H1 (cell line): Measurements from ENCODE around the gene GPRC5D. TPM values are rescaled to one million over a fixed set of nuclear protein-coding genes. Genes with fewer than 3 reads are reported as not detected.

Source experiments
- CTCF ChIA-PET: fragments of 300-600 bp; sonication (Branson Sonifier 250); formaldehyde crosslinking; loops from one replicate; lab custom pipeline; 2021; ENCODE audit not compliant: partially characterized antibody; lab: Charles Lee
- POLR2A ChIA-PET: fragments of 300-600 bp; sonication (Branson Sonifier 250); formaldehyde crosslinking; loops from one replicate; lab custom pipeline; 2021; ENCODE audit warnings: inconsistent platforms; ENCODE audit not compliant: partially characterized antibody; lab: Charles Lee
- DNase-seq, 2 experiments: peaks; one replicate each; pipeline versions ENCODE4 v3.0.0 to v3.0.0-alpha.2; 2010 to 2022; ENCODE audit warnings: low spot score in 2 of 2, low read depth in 1 of 2, mixed read lengths in 1 of 2
- FAIRE-seq: peaks from 2 replicates; lab custom pipeline; 2011; peaks lifted over from hg19 to GRCh38; lab: Jason Lieb, UNC
- H2AFZ ChIP-seq: 2 replicates; pipeline ENCODE4 v1.8.1; 2012; ENCODE audit warnings: low read length, inconsistent platforms
- H2AK5ac ChIP-seq: 2 replicates; pipeline ENCODE4 v1.6.1; 2013; ENCODE audit warnings: low read depth, low read length
- H2BK120ac ChIP-seq: replicated peaks from 2 replicates; pipeline ENCODE3; 2013; ENCODE audit warnings: low read depth, low read length, inconsistent platforms
- H2BK12ac ChIP-seq: 2 replicates; pipeline ENCODE4 v1.6.1; 2013; ENCODE audit warnings: low read depth, low read length
- H2BK15ac ChIP-seq: 2 replicates; pipeline ENCODE4 v1.6.1; 2013; ENCODE audit warnings: low read length
- H2BK20ac ChIP-seq: 2 replicates; pipeline ENCODE4 v1.6.1; 2013; ENCODE audit warnings: low read length
- H2BK5ac ChIP-seq: 2 replicates; pipeline ENCODE4 v1.6.1; 2013; ENCODE audit warnings: low read depth, low read length
- H3K14ac ChIP-seq: 2 replicates; pipeline ENCODE4 v1.6.1; 2013; ENCODE audit warnings: inconsistent platforms; ENCODE audit not compliant: insufficient read length
- H3K18ac ChIP-seq: 2 replicates; pipeline ENCODE4 v1.6.1; 2013; ENCODE audit warnings: low read length; ENCODE audit errors: extremely low read depth
- H3K23ac ChIP-seq: 2 replicates; pipeline ENCODE4 v1.6.1; 2013; ENCODE audit warnings: inconsistent platforms; ENCODE audit not compliant: insufficient read length
- H3K23me2 ChIP-seq: 2 replicates; pipeline ENCODE4 v1.6.1; 2013; ENCODE audit warnings: low read depth, low read length
- H3K27ac ChIP-seq: 2 replicates; pipeline ENCODE4 v1.6.1; 2011; ENCODE audit warnings: low read depth, low read length, inconsistent platforms
- H3K27me3 ChIP-seq, 4 experiments: replicated peaks in 1 of 4; 1 replicate in 1 of 4; 2 replicates in 3 of 4; pipeline versions ENCODE4 v1.6.1 to v1.8.1; 2011 to 2013; ENCODE audit warnings: low read length in 3 of 4, mild to moderate bottlenecking in 3 of 4, inconsistent platforms in 2 of 4, mixed read lengths in 2 of 4, moderate library complexity in 1 of 4; ENCODE audit not compliant: control insufficient read depth in 3 of 4, insufficient read depth in 3 of 4; ENCODE audit errors: extremely low read depth in 1 of 4
- H3K36me3 ChIP-seq, 4 experiments: 2 replicates each; pipeline versions ENCODE4 v1.6.1 to v1.8.1; 2011 to 2013; ENCODE audit warnings: mild to moderate bottlenecking in 4 of 4, low read length in 3 of 4, moderate library complexity in 2 of 4, control low read depth in 1 of 4, inconsistent platforms in 1 of 4; ENCODE audit not compliant: insufficient read depth in 4 of 4, control insufficient read depth in 2 of 4
- H3K4ac ChIP-seq: replicated peaks from 2 replicates; pipeline ENCODE3; 2013; ENCODE audit warnings: low read length, low read depth, mixed read lengths, inconsistent platforms; ENCODE audit not compliant: insufficient read length
- H3K4me1 ChIP-seq, 4 experiments: replicated peaks in 1 of 4; 1 replicate in 1 of 4; 2 replicates in 3 of 4; pipeline versions ENCODE4 v1.6.1 to v1.8.1; 2011 to 2013; ENCODE audit warnings: low read length in 3 of 4, inconsistent platforms in 2 of 4, mixed read lengths in 1 of 4; ENCODE audit not compliant: insufficient read depth in 4 of 4, control insufficient read depth in 3 of 4
- H3K4me2 ChIP-seq, 2 experiments: 2 replicates each; pipeline versions ENCODE4 v1.6.1 to v1.8.1; 2011 to 2013; ENCODE audit warnings: low read depth in 2 of 2, low read length in 2 of 2, control low read depth in 1 of 2, inconsistent platforms in 1 of 2, mild to moderate bottlenecking in 1 of 2; ENCODE audit not compliant: insufficient read depth in 1 of 2
- H3K4me3 ChIP-seq, 4 experiments: fragments of 200-600, 300-600 bp in 1 of 4; sonication (generic), shearing (Covaris generic), sonication (Bioruptor Twin) in 1 of 4; 2 replicates each; pipeline versions ENCODE4 v1.5.1 to v1.8.1; 2011 to 2016; ENCODE audit warnings: low read length in 4 of 4, low read depth in 3 of 4, control low read depth in 2 of 4, inconsistent platforms in 2 of 4, mild to moderate bottlenecking in 2 of 4, mixed read lengths in 1 of 4, moderate library complexity in 1 of 4; ENCODE audit not compliant: insufficient read depth in 2 of 4; ENCODE audit errors: extremely low read depth in 1 of 4
- H3K56ac ChIP-seq: replicated peaks from 2 replicates; pipeline ENCODE3; 2013; ENCODE audit warnings: low read depth, mild to moderate bottlenecking, mixed read lengths, low read length, inconsistent platforms; ENCODE audit not compliant: insufficient read length
- H3K79me1 ChIP-seq: 2 replicates; pipeline ENCODE4 v1.6.1; 2013; ENCODE audit warnings: low read depth, low read length, control low read depth
- H3K79me2 ChIP-seq, 2 experiments: 2 replicates each; pipeline versions ENCODE4 v1.6.1 to v1.8.1; 2012 to 2013; ENCODE audit warnings: low read length in 2 of 2, mild to moderate bottlenecking in 2 of 2, inconsistent platforms in 1 of 2; ENCODE audit not compliant: insufficient read depth in 2 of 2, control insufficient read depth in 1 of 2
- H3K9ac ChIP-seq, 4 experiments: replicated peaks in 1 of 4; 1 replicate in 1 of 4; 2 replicates in 3 of 4; pipeline versions ENCODE4 v1.6.1 to v1.8.1; 2011 to 2013; ENCODE audit warnings: low read depth in 3 of 4, low read length in 3 of 4, control low read depth in 2 of 4, mild to moderate bottlenecking in 2 of 4, moderate library complexity in 2 of 4, inconsistent platforms in 1 of 4; ENCODE audit errors: extremely low read depth in 1 of 4
- H3K9me3 ChIP-seq, 2 experiments: 2 replicates each; pipeline versions ENCODE4 v1.6.1 to v1.8.1; 2012 to 2013; ENCODE audit warnings: mild to moderate bottlenecking in 2 of 2, moderate library complexity in 2 of 2, control low read depth in 1 of 2, inconsistent platforms in 1 of 2, low read depth in 1 of 2, low read length in 1 of 2, mixed read lengths in 1 of 2; ENCODE audit not compliant: insufficient read depth in 2 of 2
- H4K20me1 ChIP-seq, 2 experiments: replicated peaks in 1 of 2; 2 replicates each; pipeline versions ENCODE3 to v1.8.1; 2011 to 2013; ENCODE audit warnings: inconsistent platforms in 2 of 2, low read length in 2 of 2, mild to moderate bottlenecking in 1 of 2; ENCODE audit not compliant: insufficient read depth in 2 of 2, control insufficient read depth in 1 of 2
- H4K5ac ChIP-seq: 2 replicates; pipeline ENCODE4 v1.6.1; 2013; ENCODE audit warnings: low read length, low read depth, mixed read lengths, inconsistent platforms; ENCODE audit not compliant: insufficient read length
- H4K8ac ChIP-seq: 2 replicates; pipeline ENCODE4 v1.8.0; 2013; ENCODE audit warnings: mild to moderate bottlenecking, moderate library complexity, low read length, inconsistent platforms; ENCODE audit not compliant: insufficient read depth; ENCODE audit errors: extremely low read depth
- H4K91ac ChIP-seq: replicated peaks from 2 replicates; pipeline ENCODE3; 2013; ENCODE audit warnings: low read length, mixed read lengths, inconsistent platforms; ENCODE audit not compliant: insufficient read length
- EP300 ChIP-seq, 2 experiments: IDR thresholded peaks; 1 replicate in 1 of 2; 2 replicates in 1 of 2; pipeline ENCODE4 v1.6.1; 2011 to 2012; ENCODE audit warnings: low read depth in 2 of 2, low read length in 2 of 2, mild to moderate bottlenecking in 2 of 2, borderline replicate concordance in 1 of 2, inconsistent platforms in 1 of 2, moderate library complexity in 1 of 2
- HDAC2 ChIP-seq, 2 experiments: fragments of 300-600 bp in 1 of 2; sonication (generic) in 1 of 2; IDR thresholded peaks; 2 replicates each; pipeline ENCODE4 v1.6.1; 2011 to 2012; ENCODE audit warnings: low read depth in 2 of 2, low read length in 2 of 2, mild to moderate bottlenecking in 2 of 2, moderate library complexity in 2 of 2, borderline replicate concordance in 1 of 2, inconsistent platforms in 1 of 2
- KDM4A ChIP-seq: IDR thresholded peaks from one replicate; pipeline ENCODE4 v1.7.1; 2012; ENCODE audit warnings: low read depth, mild to moderate bottlenecking, moderate library complexity, low read length, inconsistent platforms; ENCODE audit not compliant: severe bottlenecking
- SIN3A ChIP-seq, 2 experiments: IDR thresholded peaks in 1 of 2; conservative IDR thresholded peaks in 1 of 2; 2 replicates each; pipeline ENCODE4 v1.6.1; 2011 to 2012; ENCODE audit warnings: low read length in 2 of 2, improper control_type of control experiment in 1 of 2, low read depth in 1 of 2, mild to moderate bottlenecking in 1 of 2
- SIX5 ChIP-seq: IDR thresholded peaks from 2 replicates; pipeline ENCODE4 v1.6.1; 2011; ENCODE audit warnings: mild to moderate bottlenecking, low read depth, low read length
- SUZ12 ChIP-seq: fragments of 200-600 bp; sonication (generic); IDR thresholded peaks from 2 replicates; pipeline ENCODE4 v1.6.1; 2012; ENCODE audit warnings: mild to moderate bottlenecking, inconsistent platforms, low read length, moderate library complexity, mixed read lengths
- WGBS, 2 experiments: shearing (Covaris generic) in 1 of 2; methylation state at CpG; one replicate each; pipeline versions ENCODE4 v1.1.6 to v1.1.7; 2013 to 2015; ENCODE audit warnings: low lambda C conversion rate in 2 of 2, mixed read lengths in 2 of 2, inconsistent platforms in 1 of 2, low coverage in 1 of 2, missing lambda C conversion rate in 1 of 2; ENCODE audit not compliant: insufficient replicate concordance in 2 of 2, insufficient coverage in 1 of 2, insufficient read length in 1 of 2; ENCODE audit errors: extremely low coverage in 1 of 2, missing lambda C conversion rate in 1 of 2; 5-methylcytosine and 5-hydroxymethylcytosine counted together
- polyA plus RNA-seq, 7 experiments: library from polyadenylated mRNA; depleted of rRNA in 3 of 7; stranded (reverse) in 5 of 7; unstranded in 2 of 7; fragments of >200 nt in 5 of 7; fragments of 200-250 nt in 2 of 7; gene quantifications; 1 replicate in 5 of 7; 2 replicates in 1 of 7; 4 replicates in 1 of 7; pipeline versions ENCODE4 v1.2.1 to v1.2.3, GENCODE V29; 2011 to 2013; ENCODE audit warnings: missing spikeins in 2 of 7, mixed read lengths in 2 of 7
- total RNA-seq: library from RNA; stranded (reverse); fragmentation: NEBNext Ultra II Directional; extraction: Animal tissue kit (Norgen Biotek cat#: 25700); gene quantifications from 2 replicates; pipeline ENCODE4 v1.2.1, GENCODE V29; 2021
- TF ChIP-seq, protein P1 (sequence below): IDR thresholded peaks from 2 replicates; pipeline ENCODE4 v1.6.1; 2011; ENCODE audit warnings: low read depth, mild to moderate bottlenecking, low read length; ENCODE audit not compliant: insufficient read depth

GPRC5D gene
- total and polyA plus RNA-seq, 2 of the 8 experiments (the other 6 are each of a cell fraction or from before 2014, with no cell fraction given) = 0.45 TPM; not detected in 1

DNA sequence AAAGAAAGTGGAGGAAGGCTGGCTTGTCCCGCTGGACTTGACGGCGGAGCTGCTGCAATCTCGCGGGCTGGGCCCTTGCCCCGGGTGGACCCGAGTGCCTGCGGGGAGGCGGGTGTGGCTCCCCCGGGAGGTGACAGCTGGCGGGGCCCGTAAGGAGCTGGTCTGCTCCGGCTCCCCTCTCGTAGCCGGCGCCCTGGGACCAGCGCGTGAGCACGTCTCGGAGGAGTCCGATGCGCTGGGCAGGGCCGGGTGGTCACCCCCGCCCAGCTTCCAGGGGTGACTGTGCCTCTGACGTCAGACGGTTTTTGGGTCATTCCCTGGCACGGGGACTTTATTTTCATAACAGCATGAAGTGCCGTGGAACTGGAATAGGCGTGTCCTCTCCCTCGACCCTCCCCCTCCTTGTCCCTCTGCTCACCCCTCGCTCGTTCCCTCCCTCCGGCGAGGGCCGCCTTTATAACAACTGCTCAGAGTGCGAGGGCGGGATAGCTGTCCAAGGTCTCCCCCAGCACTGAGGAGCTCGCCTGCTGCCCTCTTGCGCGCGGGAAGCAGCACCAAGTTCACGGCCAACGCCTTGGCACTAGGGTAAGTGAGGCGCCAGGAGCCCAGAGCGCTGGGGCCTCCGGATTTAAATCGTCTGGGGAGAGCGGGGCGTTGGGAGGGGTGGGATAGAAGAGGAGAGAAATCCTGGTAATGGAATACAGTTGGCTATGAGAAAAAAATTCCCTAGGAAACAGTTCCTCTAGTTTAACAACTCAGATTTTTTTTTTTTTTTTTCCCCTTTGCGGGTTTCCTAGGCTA, 60.7 kb downstream of the GPRC5D start, which contains the start of gene GPRC5A:
GPRC5A (plus strand) TSS at position 483 of the 801 bp plus-strand sequence. CDS start 16,688 bp downstream, outside the sequence.
- Histone ChIP-seq H4K20me1 (no peaks in the 10 kb centered on the region), H4K8ac (peak within 1 kb of the TSS; percentile 51), H3K79me1 (no peaks in the 10 kb centered on the region), H2BK15ac (0 out of 2 replicates have a peak within 1 kb of the TSS, but pooled peaks have one; percentile 72), H2AK5ac (no peak within 1 kb of the TSS), H2BK12ac (no peak within 1 kb of the TSS; the same call in 1 of the 2 replicates), H3K36me3 (no peaks in the 10 kb centered on the region), H3K4me3 (peak within 1 kb of the TSS; percentile 59 to 72 (median 66)), H3K27me3 (peaks cover 0 to 36% (median 23%) of the 10 kb centered on the region in 4 experiments; a peak in 6 of 7 replicates), H3K9ac (no peak within 1 kb of the TSS; a peak in 1 of 7 replicates), H3K23me2 (peaks cover 11% of the 10 kb centered on the region; the same call in 1 of the 2 replicates), H2BK120ac (no peak within 1 kb of the TSS), H2AFZ (peak within 1 kb of the TSS; percentile 92), H3K4me2 (peak within 1 kb of the TSS; percentile 86 to 100), H3K27ac (no peak within 1 kb of the TSS), H2BK20ac (no peak within 1 kb of the TSS), H3K4ac (no peak within 1 kb of the TSS), H3K79me2 (no peaks in the 10 kb centered on the region), H4K91ac (peak within 1 kb of the TSS; percentile 65), H3K9me3 (no peaks in the 10 kb centered on the region), H2BK5ac (peak within 1 kb of the TSS; percentile 52; the same call in 1 of the 2 replicates), H4K5ac (no peak within 1 kb of the TSS), H3K14ac (no peak within 1 kb of the TSS), H3K56ac (peak within 1 kb of the TSS; percentile 62), H3K4me1 (peaks cover 6 to 13% (median 9%) of the 10 kb centered on the region in 4 experiments; a peak in 5 of 7 replicates), H3K18ac (no peak within 1 kb of the TSS; the same call in 1 of the 2 replicates), H3K23ac (no peak within 1 kb of the TSS)
- ChIA-PET POLR2A (interaction anchor here (1.2 to 1.6 kb wide), 4 partner anchors 10 to 26 kb away, joined by 3 to 4 read pairs (median 3); no protein-coding TSS in a partner anchor), CTCF (interaction anchor here (0.7 to 3.6 kb wide), 21 partner anchors 10 to 324 kb away, joined by 3 to 16 read pairs (median 5); no protein-coding TSS in a partner anchor)
- DNase-seq (peak in 1 of 2 experiments; percentile 75), FAIRE-seq (no peak)
- WGBS, 2 experiments = 3% methylated on average over 43 of the region's 50 CpGs; no CpG with 5 or more reads in 1 of the 2 experiments
- no peak for TF ChIP-seq SIX5
- peak; percentile 91 for TF ChIP-seq KDM4A
- TF ChIP-seq HDAC2 (IDR thresholded peaks at IDR 0.05; ENCODE audit: borderline replicate concordance in 1 of 2, low read depth in 2 of 2, low read length in 2 of 2) = 0 out of 4 replicates have a peak, but pooled peaks of 1 of the 2 experiments have one; percentile 24
- TF ChIP-seq SUZ12 = peak; percentile 44; the same call in 1 of the 2 replicates
- TF ChIP-seq SIN3A (conservative IDR thresholded peaks at IDR 0.05 in 1 of 2, IDR thresholded peaks at IDR 0.05 in 1 of 2; ENCODE audit: low read depth in 1 of 2, low read length in 2 of 2) = 0 out of 4 replicates have a peak, but pooled peaks of 1 of the 2 experiments have one; percentile 7
- TF ChIP-seq, protein P1, sequence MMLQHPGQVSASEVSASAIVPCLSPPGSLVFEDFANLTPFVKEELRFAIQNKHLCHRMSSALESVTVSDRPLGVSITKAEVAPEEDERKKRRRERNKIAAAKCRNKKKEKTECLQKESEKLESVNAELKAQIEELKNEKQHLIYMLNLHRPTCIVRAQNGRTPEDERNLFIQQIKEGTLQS = no peak
- no peak for TF ChIP-seq EP300 (IDR thresholded peaks at IDR 0.05; ENCODE audit: borderline replicate concordance in 1 of 2, low read depth in 2 of 2, low read length in 2 of 2)
